Suprapubic skin (tissue), 4 donors: ENCODE data around the gene CEBPE.

Source experiments
- CTCF ChIP-seq, 2 donors: fragments of 200-600 bp in 1 of 2; fragments of 450-650 bp in 1 of 2; sonication (generic) in 1 of 2; IDR thresholded peaks; one replicate each; pipeline ENCODE4 v1.5.1; 2016 to 2019; ENCODE audit warnings: antibody characterized with exemption in 2 of 2, mild to moderate bottlenecking in 1 of 2, moderate library complexity in 1 of 2
- POLR2A ChIP-seq, 2 donors: fragments of 450-650 bp; IDR thresholded peaks; one replicate each; pipeline ENCODE4 v1.6.1; 2017; ENCODE audit warnings: antibody characterized with exemption in 2 of 2, mild to moderate bottlenecking in 2 of 2, moderate library complexity in 2 of 2
- POLR2AphosphoS5 ChIP-seq, 3 donors: sonication (generic); formaldehyde crosslinking; IDR thresholded peaks; one replicate each; pipeline ENCODE4 v1.6.1; 2017; ENCODE audit warnings: antibody characterized with exemption in 3 of 3

GRCh38 chr14:23118506-23119362, at the start of gene CEBPE:
- TF ChIP-seq POLR2A (IDR thresholded peaks at IDR 0.05), result no peak
- TF ChIP-seq POLR2AphosphoS5 (IDR thresholded peaks at IDR 0.05), result no peak
- no peak for TF ChIP-seq CTCF (IDR thresholded peaks at IDR 0.05)
